Hematopoietic multipotent progenitor cell treated with erythropoietin and hydrocortisone succinate and interleukin-3 and kit ligand, for 6 days (in vitro differentiated cells): ENCODE measurements around the gene RNU6-1.

ENCODE experiments used
- DNase-seq: peaks from one replicate; pipeline ENCODE4 v3.0.0-alpha.2; 2015

RNU6-1 gene

DNA sequence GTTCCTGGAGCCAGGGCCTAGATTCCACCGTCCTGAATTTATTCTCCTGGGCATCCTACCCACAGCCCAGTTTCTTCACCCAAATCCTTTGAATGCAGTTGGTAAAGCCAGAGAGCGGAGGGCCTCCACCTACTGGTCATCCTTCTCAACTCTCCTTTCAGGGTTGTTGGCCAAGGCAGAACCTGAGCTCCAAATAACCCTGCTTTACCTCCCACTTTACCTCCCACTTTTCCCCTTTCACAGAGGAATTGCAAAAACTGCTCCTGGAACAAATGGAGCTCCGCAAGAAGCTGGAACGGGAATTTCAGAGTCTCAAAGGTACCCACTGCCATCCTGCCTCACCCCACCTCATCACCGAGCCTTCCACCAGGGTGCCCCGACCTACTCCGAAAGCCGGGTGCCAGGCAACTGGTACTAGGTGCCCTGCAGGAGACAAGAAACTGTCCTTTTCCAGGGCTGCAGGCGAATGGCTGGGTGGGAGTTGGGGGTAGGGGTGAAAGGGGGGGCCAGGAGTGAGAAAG lies 7.8 kb downstream of the RNU6-1 start:
- peak; percentile 64 for DNase-seq

DNA sequence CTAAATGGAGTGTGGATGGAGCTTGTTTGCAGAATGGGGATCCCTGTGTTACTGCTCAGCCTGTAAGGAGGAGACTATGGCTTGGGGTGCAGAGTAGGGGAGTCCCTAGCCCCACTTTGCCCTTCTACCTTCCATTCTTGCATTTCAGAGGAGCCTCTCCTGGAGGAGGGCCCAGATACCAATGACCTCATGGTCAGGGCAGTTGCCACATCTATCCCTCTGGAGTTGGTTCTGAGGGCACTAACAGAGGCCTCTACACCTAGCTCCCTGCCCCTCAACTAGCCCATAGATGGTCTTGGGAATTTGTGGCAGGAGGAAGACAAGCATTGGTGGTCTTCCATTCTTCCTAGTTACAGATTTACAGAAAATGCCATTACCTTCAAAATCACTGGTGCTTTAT lies 8.5 kb downstream of the RNU6-1 start:
- no peak for DNase-seq

DNA sequence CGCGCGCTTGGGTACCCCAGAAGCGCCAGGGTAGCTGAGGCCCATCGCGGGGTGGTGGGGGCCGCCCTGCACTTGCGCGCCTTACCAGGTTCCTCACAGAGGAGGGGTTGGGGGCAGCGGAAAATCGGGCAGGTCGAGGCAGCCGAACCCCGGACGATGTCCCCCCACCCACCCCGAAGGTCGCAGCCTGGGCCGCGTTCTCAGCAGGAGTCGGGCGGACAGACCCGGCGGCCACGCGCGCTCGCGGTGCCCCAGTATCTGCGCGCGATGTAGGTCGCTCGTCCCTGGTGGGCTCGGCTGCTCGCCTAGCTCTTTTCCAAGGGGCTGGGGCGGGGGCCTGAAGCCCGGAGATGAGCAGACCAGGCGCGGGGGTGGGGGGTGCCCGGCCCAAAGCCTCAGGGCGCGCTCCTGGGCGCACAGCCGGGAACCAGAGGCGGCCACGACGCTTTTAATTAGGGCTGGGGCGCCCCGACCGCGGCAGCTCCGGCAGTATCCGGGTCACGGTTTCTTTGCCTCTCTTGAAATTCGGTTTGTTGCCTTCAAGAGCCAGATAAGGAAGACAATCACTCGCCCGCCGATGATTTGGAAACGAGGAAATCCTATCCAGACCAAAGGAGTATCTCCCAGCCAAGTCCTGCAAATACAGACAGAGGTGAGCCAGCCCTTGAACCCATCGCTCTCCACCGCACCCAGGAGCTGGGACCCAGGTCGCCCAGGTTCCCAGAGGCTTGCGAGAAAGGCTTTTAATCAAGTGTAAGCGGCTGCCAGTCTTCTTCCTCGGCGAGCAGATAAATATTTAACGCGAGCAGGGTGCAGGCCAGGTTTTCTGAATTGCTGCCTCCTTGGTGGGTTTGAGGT lies 10.0 kb downstream of the RNU6-1 start:
- DNase-seq = no peak

- DNase-seq = no peak
Measured at GRCh38 chr15:67828969-67829646, 10.7 kb downstream of the RNU6-1 start.

- no peak for DNase-seq
Measured at GRCh38 chr15:67828278-67828968, 11.4 kb downstream of the RNU6-1 start.

- no peak for DNase-seq
Measured at GRCh38 chr15:67827562-67828277, 12.1 kb downstream of the RNU6-1 start.

DNA sequence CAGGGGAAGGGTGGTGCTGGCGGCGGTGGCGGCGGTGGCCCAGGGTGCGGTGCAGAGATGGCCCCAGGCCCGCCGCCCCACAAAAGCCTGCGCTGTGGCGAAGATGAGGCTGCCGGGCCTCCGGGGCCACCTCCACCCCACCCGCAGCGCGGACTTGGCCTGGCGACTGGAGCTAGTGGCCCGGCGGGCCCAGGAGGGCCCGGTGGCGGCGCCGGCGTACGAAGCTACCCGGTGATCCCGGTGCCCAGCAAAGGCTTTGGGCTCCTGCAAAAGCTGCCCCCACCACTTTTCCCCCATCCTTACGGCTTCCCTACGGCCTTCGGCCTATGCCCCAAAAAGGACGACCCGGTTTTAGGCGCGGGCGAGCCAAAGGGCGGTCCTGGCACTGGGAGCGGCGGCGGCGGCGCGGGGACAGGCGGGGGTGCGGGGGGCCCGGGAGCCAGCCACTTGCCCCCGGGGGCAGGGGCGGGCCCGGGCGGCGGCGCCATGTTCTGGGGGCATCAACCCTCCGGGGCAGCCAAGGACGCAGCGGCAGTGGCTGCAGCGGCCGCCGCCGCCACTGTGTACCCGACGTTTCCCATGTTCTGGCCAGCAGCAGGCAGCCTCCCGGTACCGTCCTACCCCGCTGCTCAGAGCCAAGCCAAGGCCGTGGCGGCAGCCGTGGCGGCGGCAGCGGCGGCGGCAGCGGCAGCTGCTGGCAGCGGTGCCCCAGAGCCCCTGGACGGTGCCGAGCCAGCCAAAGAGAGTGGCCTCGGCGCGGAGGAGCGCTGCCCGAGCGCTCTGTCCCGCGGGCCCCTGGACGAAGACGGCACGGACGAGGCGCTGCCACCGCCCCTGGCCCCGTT lies 12.9 kb downstream of the RNU6-1 start:
- DNase-seq = no peak

DNA sequence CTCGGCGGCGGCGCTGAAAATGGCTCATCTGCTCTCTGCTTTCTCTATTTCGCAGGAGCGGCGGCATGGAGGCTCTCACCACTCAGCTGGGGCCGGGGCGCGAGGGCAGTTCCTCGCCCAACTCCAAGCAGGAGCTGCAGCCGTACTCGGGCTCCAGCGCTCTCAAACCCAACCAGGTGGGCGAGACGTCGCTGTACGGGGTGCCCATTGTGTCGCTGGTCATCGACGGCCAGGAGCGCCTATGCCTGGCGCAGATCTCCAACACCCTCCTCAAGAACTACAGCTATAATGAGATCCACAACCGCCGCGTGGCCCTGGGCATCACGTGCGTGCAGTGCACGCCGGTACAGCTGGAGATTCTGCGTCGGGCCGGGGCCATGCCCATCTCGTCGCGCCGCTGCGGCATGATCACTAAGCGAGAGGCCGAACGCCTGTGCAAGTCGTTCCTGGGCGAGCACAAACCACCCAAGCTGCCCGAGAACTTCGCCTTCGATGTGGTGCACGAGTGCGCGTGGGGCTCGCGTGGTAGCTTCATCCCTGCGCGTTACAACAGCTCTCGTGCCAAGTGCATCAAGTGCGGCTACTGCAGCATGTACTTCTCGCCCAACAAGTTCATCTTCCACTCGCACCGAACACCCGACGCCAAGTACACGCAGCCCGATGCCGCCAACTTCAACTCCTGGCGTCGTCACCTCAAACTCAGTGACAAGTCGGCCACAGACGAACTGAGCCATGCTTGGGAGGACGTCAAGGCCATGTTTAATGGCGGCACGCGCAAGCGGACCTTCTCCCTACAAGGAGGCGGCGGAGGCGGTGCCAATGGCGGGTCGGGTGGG lies 13.7 kb downstream of the RNU6-1 start:
- no peak for DNase-seq

DNA sequence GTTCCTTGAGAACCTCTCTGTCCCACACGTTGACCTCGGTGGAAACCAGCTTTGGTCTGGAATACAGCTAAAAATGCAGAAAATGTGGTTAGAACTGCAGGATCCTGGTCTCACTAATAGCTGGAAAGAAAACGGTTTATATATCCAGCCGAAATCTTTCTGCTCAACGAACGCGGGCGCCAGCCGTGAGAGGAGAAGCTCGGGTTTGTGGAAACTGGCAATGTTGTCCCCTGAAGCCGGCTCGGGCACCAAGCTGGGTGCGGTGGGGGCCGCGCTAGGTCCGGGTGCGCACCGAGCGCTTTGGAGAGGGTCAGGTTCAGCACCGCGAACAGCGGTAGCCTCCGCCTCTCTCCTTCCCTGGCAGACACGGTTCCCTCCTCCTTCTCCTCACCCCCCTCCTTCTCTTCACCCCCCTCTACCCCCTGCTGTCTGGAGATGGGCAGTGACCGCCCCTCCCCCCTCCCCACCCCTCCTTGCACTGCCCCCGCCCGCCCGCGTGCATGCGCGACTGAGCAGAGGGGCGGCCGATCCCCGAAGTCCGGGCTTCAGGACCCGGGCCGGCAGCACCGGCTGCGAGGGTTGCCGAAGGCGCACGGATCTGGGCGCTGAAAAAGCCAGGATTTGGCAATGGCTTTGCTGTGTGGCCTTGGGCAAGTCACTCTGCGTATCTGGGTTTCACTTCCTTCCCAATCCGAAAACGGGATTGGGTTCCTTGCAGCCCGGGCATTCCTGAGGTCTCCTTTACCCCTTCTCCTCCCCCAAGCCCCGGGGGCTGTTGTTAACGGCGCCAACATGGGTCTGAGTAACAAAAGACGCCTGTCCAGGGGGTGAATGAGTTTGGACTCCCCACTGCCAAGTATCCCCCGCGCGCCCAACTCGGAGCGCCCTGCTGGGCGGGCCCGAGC lies 14.6 kb downstream of the RNU6-1 start, which contains the start of gene SKOR1:
TSS of gene SKOR1 (plus strand) at position 534 of the 905 bp plus-strand sequence. CDS start at position 628, 94 bp downstream.
- peak; percentile 66 for DNase-seq

- no peak for DNase-seq
Measured at GRCh38 chr15:67824197-67824968, 15.5 kb downstream of the RNU6-1 start.

- no peak for DNase-seq
Measured at GRCh38 chr15:67823314-67824196, 16.3 kb downstream of the RNU6-1 start.

- DNase-seq = no peak
Measured at GRCh38 chr15:67822537-67823313, 17.1 kb downstream of the RNU6-1 start.

GRCh38 chr15:67821784-67822440 lies 17.9 kb downstream of the RNU6-1 start:
- DNase-seq = no peak

DNA sequence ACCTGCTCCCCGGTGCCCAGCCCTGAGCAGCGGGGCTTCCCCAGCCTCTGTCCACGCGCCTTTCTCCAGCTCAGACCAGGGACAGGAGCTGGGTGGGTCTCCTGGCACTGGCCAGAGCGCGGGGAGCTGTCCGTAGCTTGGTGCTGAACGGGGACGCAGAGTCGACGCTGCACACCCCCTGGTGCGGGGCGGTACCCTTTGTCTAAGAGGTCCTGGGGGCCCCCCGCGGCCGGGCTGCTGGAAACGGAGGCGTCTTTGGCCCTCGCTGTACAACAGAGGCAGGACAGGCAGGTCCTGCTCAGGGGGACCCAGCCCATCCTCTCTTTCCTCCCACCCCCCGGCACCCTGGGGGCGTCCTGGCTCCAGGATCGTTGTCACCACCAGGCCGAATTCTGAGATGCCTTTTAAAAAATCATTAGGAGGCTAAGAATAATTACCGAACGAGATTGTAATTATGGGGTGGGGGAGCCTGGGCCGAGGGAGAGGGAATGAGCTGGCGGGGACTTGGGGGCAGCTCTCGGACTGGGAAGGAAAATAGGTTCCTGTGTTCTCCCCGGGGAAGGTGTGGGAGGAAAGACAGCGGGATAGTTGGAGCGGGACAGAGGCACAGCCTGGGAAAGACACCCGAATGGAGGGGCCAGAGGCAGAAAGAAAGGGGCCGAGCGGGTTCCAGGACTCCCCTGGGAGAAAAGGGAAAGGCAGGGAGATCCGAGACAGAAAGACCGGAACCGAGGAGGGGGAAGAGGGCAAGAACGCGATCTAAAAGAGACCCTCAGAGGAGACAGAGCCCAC lies 18.7 kb downstream of the RNU6-1 start:
- peak; percentile 77 for DNase-seq
